ENCODE data around the gene OSBPL8. TPM values are rescaled to one million over a fixed set of nuclear protein-coding genes. Genes with fewer than 3 reads are reported as not detected.

Gene OSBPL8
- total RNA-seq, 4 donors from 2014 or later: 15.5 to 241 (median 29.4) TPM

DNA sequence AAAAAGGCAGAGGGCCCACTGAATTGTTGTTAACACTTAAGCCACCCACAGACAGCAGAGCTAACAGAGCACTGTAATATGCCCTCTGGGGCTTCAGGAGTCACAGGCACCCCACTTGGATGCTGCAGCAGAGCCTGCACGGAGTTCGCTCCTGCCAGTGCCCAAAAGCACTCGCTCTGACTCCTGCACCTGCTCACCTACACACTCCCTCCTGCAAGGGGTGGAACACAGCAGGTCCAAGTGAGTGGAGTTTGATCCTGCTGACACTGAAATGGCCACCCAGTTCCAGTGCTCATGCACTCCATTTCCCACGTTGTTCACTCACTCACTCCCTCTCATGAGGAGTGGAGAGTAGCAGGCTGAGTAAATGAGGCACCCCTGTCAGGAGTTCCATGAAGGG, 68.8 kb downstream of the OSBPL8 start:
- Histone ChIP-seq H3K4me3 (no peak overlapping the region), H3K4me1 (no peaks in the 10 kb centered on the region), H3K9me3 (peaks cover 0 to 6% of the 10 kb centered on the region in 2 donors), H3K27ac (no peak overlapping the region), H3K36me3 (no peaks in the 10 kb centered on the region), H3K27me3 (no peaks in the 10 kb centered on the region)
- in situ Hi-C loops (cut with MboI; ENCODE audit: low pct_ligation_motif_present in 1 of 4, low pct_unique_long_range_greater_than_20kb in 1 of 4, low sequenced_read_pairs in 3 of 4): no loop called here
- DNase-seq: no peak
- no peak for TF ChIP-seq EP300 (IDR thresholded peaks at IDR 0.05; ENCODE audit: low read depth)
- TF ChIP-seq CTCF (IDR thresholded peaks at IDR 0.05): no peak
- TF ChIP-seq POLR2AphosphoS5 (IDR thresholded peaks at IDR 0.05): no peak
- no peak for TF ChIP-seq POLR2A (IDR thresholded peaks at IDR 0.05)
- 100% methylated on average over 4 of the region's 4 CpGs; no CpG with 5 or more reads in 1 of the 2 donors for WGBS, 2 donors (ENCODE audit: low coverage in 1 of 2)
- intact Hi-C loops (cut with DNase I; ENCODE audit: low total_unique reads): no loop called here

DNA sequence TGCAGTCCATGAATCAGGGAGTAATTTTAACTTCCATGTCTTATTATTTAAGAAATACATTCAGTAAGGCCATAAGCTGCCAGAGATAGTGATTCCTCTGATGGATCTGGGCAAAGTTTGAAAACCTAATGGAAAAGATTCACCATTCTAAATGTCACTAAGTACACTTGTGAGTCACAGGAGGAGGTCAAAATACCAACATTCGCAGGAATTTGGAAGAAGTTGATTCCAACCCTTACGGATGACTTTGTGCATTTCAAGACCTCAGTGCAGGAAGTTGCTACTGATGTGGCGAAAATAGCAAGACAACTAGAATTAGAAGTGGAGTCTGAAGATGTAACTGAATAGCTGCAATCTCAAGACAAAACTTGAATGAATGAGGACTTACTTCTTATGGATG, 69.8 kb downstream of the OSBPL8 start:
- 84 to 92% methylated on average over 3 of the region's 3 CpGs for WGBS, 2 donors (ENCODE audit: low coverage in 1 of 2)

DNA sequence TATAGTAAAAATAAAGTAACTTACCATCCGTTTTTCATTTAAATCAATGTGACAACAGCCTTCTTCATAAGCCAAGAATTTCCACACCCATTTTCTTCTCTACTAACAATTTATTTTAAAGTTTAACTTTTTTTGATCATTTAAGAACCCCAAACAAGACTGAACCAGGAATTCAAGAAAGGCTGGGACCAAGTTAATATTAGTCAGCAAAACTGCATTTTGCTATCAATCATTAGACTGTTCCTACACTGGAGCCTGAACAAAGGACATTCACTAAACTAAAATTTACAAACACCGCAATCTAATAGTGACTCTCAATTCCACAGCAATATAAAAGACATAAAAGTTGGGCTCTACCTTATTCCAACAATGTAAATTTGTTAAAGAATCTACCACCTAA, 73.6 kb downstream of the OSBPL8 start:
- DNase-seq: no peak
- 89% methylated on average over 2 of the region's 2 CpGs for WGBS, 2 donors (ENCODE audit: low coverage in 1 of 2)
- H3K4me3 ChIP-seq: no peak overlapping the region
- no peak overlapping the region for H3K27ac ChIP-seq
- no peaks in the 10 kb centered on the region for H3K27me3 ChIP-seq
- no peaks in the 10 kb centered on the region for H3K9me3 ChIP-seq
- H3K4me1 ChIP-seq: no peaks in the 10 kb centered on the region
- TF ChIP-seq POLR2A (IDR thresholded peaks at IDR 0.05) (no peak), POLR2AphosphoS5 (IDR thresholded peaks at IDR 0.05) (no peak), EP300 (IDR thresholded peaks at IDR 0.05; ENCODE audit: low read depth) (no peak), CTCF (IDR thresholded peaks at IDR 0.05) (no peak)
- no peaks in the 10 kb centered on the region for H3K36me3 ChIP-seq
- intact Hi-C loops (cut with DNase I; ENCODE audit: low total_unique reads): no loop called here
- in situ Hi-C loops (cut with MboI; ENCODE audit: low pct_ligation_motif_present in 1 of 4, low pct_unique_long_range_greater_than_20kb in 1 of 4, low sequenced_read_pairs in 3 of 4): no loop called here

More for the DNA sequence above, 69.8 kb downstream of the OSBPL8 start:
- no peak overlapping the region for H3K4me3 ChIP-seq
- no peaks in the 10 kb centered on the region for H3K36me3 ChIP-seq
- no peak for DNase-seq
- H3K27me3 ChIP-seq: no peaks in the 10 kb centered on the region
- TF ChIP-seq CTCF (IDR thresholded peaks at IDR 0.05): no peak
- TF ChIP-seq POLR2AphosphoS5 (IDR thresholded peaks at IDR 0.05): no peak
- TF ChIP-seq POLR2A (IDR thresholded peaks at IDR 0.05): no peak
- TF ChIP-seq EP300 (IDR thresholded peaks at IDR 0.05; ENCODE audit: low read depth): no peak
- intact Hi-C loops (cut with DNase I; ENCODE audit: low total_unique reads) (no loop called here), in situ Hi-C loops (cut with MboI; ENCODE audit: low pct_ligation_motif_present in 1 of 4, low pct_unique_long_range_greater_than_20kb in 1 of 4, low sequenced_read_pairs in 3 of 4) (no loop called here)
- H3K27ac ChIP-seq: no peak overlapping the region
- H3K9me3 ChIP-seq: peaks cover 0 to 6% of the 10 kb centered on the region in 2 donors
- no peaks in the 10 kb centered on the region for H3K4me1 ChIP-seq

DNA sequence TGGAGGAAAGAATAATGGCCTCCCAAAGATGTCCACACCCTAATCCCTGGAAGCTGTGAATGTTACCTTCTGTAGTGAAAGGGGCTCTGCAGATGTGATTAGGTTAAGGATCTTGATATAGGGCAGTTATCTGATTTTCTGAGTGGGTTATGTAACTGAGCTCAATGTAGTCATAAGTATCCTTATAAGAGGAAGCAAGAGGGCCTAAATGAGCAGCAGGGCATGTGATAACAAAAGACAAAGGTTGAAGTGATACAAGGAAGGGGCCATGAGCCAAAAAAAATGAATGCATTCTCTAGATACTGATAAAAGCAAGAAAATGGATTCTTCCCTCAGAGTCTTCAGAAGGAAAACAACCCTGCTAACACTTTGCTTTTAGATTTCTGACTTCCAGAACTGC, 78.8 kb downstream of the OSBPL8 start:
- in situ Hi-C loops (cut with MboI; ENCODE audit: low pct_ligation_motif_present in 1 of 4, low pct_unique_long_range_greater_than_20kb in 1 of 4, low sequenced_read_pairs in 3 of 4): no loop called here

More for the DNA sequence above, 78.8 kb downstream of the OSBPL8 start:
- Histone ChIP-seq H3K36me3 (no peaks in the 10 kb centered on the region), H3K27ac (no peak overlapping the region), H3K4me1 (no peaks in the 10 kb centered on the region), H3K9me3 (no peaks in the 10 kb centered on the region), H3K4me3 (no peak overlapping the region), H3K27me3 (no peaks in the 10 kb centered on the region)
- TF ChIP-seq CTCF (IDR thresholded peaks at IDR 0.05) (no peak), EP300 (IDR thresholded peaks at IDR 0.05; ENCODE audit: low read depth) (no peak), POLR2AphosphoS5 (IDR thresholded peaks at IDR 0.05) (no peak), POLR2A (IDR thresholded peaks at IDR 0.05) (no peak)
- no peak for DNase-seq
- intact Hi-C loops (cut with DNase I; ENCODE audit: low total_unique reads): no loop called here

All from transverse colon (tissue), 4 donors.